Measurements from ENCODE around the gene PLN. TPM values are rescaled to one million over a fixed set of nuclear protein-coding genes. Genes with fewer than 3 reads are reported as not detected.
A peak's percentile ranks its signal among the peaks of the same experiment; 100 is the strongest.

PLN gene
- polyA plus RNA-seq, 3 donors = 0.28 TPM; not detected in 2

DNA sequence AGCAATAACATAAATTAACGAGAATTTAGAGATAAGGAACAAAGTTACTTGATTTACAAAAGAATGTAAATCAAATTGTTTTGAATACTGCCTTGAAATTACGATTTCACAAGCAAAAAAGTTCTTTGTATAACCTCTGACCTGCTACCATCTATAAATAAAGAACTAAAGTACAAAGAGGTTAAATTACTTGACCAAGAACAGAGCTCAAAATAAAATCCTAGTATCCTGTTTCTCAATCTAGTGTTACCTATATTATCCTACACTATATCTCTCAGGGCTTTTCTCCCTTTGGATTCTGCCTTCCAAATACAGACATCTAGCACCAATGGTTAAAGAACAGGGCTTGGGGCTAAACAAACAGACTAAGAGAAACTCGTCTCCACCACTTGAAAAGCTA is 43.8 kb downstream of the PLN start:
- no peak overlapping the region for H3K4me3 ChIP-seq (replicated peaks in 1 of 3; ENCODE audit: low read depth in 2 of 3, low read length in 3 of 3)
- H3K79me2 ChIP-seq (ENCODE audit: insufficient read depth, low read length) = peaks cover 30% of the 10 kb centered on the region
- H3K27ac ChIP-seq (ENCODE audit: low read depth in 1 of 2, low read length in 2 of 2) = no peak overlapping the region
- H3K9ac ChIP-seq (ENCODE audit: insufficient read depth, low read length, poor library complexity, severe bottlenecking) = no peak overlapping the region
- H3K9me3 ChIP-seq (replicated peaks in 1 of 2; ENCODE audit: control insufficient read depth in 1 of 2, insufficient read depth in 1 of 2, low read length in 2 of 2) = no peaks in the 10 kb centered on the region
- no peak overlapping the region for H2AFZ ChIP-seq (ENCODE audit: insufficient read depth, low read depth, low read length, poor library complexity, severe bottlenecking)
- H3K27me3 Mint-ChIP-seq (ENCODE audit: low read depth in 3 of 3) = peaks cover 0 to 2% (median 0%) of the 10 kb centered on the region in 3 donors
- H3K4me2 ChIP-seq (replicated peaks; ENCODE audit: extremely low read depth, low read length, poor library complexity, severe bottlenecking) = no peak overlapping the region
- no peak for DNase-seq
- H3K27me3 ChIP-seq (ENCODE audit: control insufficient read depth in 2 of 2, insufficient read depth in 2 of 2, low read length in 2 of 2) = no peaks in the 10 kb centered on the region
- WGBS (ENCODE audit: insufficient coverage) = no CpG with 5 or more reads among the region's 3 CpGs
- no peaks in the 10 kb centered on the region for H3K36me3 ChIP-seq (replicated peaks in 1 of 2; ENCODE audit: control insufficient read depth in 1 of 2, insufficient read depth in 2 of 2, low read length in 2 of 2)
- H4K20me1 ChIP-seq (ENCODE audit: insufficient read depth, low read length) = peaks cover 100% of the 10 kb centered on the region
- no peaks in the 10 kb centered on the region for H3K4me1 ChIP-seq (ENCODE audit: control insufficient read depth in 1 of 2, insufficient read depth in 2 of 2, low read length in 2 of 2)
- no peak overlapping the region for H3K27ac Mint-ChIP-seq
- TF ChIP-seq, protein P1, sequence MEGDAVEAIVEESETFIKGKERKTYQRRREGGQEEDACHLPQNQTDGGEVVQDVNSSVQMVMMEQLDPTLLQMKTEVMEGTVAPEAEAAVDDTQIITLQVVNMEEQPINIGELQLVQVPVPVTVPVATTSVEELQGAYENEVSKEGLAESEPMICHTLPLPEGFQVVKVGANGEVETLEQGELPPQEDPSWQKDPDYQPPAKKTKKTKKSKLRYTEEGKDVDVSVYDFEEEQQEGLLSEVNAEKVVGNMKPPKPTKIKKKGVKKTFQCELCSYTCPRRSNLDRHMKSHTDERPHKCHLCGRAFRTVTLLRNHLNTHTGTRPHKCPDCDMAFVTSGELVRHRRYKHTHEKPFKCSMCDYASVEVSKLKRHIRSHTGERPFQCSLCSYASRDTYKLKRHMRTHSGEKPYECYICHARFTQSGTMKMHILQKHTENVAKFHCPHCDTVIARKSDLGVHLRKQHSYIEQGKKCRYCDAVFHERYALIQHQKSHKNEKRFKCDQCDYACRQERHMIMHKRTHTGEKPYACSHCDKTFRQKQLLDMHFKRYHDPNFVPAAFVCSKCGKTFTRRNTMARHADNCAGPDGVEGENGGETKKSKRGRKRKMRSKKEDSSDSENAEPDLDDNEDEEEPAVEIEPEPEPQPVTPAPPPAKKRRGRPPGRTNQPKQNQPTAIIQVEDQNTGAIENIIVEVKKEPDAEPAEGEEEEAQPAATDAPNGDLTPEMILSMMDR (IDR thresholded peaks at IDR 0.05) = no peak
- intact Hi-C loops (cut with micrococcal nuclease) = no loop called here
- H3K4me1 Mint-ChIP-seq = peaks cover 6% of the 10 kb centered on the region
- H3K9me3 Mint-ChIP-seq = peaks cover under 1 to 7% (median 3%) of the 10 kb centered on the region in 7 donors
- peaks cover 13 to 18% of the 10 kb centered on the region in 2 donors for H3K36me3 Mint-ChIP-seq
- H3K4me3 Mint-ChIP-seq = no peak overlapping the region

- Histone ChIP-seq H3K4me1 (ENCODE audit: control insufficient read depth in 1 of 2, insufficient read depth in 2 of 2, low read length in 2 of 2) (no peaks in the 10 kb centered on the region), H3K79me2 (ENCODE audit: insufficient read depth, low read length) (peaks cover 29% of the 10 kb centered on the region), H3K36me3 (replicated peaks in 1 of 2; ENCODE audit: control insufficient read depth in 1 of 2, insufficient read depth in 2 of 2, low read length in 2 of 2) (no peaks in the 10 kb centered on the region), H3K4me2 (replicated peaks; ENCODE audit: extremely low read depth, low read length, poor library complexity, severe bottlenecking) (no peak overlapping the region), H4K20me1 (ENCODE audit: insufficient read depth, low read length) (peaks cover 98% of the 10 kb centered on the region), H3K4me3 (replicated peaks in 1 of 3; ENCODE audit: low read depth in 2 of 3, low read length in 3 of 3) (no peak overlapping the region), H2AFZ (ENCODE audit: insufficient read depth, low read depth, low read length, poor library complexity, severe bottlenecking) (no peak overlapping the region), H3K27ac (ENCODE audit: low read depth in 1 of 2, low read length in 2 of 2) (peak overlapping the region in 1 of 2 donors; percentile 44), H3K27me3 (ENCODE audit: control insufficient read depth in 2 of 2, insufficient read depth in 2 of 2, low read length in 2 of 2) (no peaks in the 10 kb centered on the region), H3K9me3 (replicated peaks in 1 of 2; ENCODE audit: control insufficient read depth in 1 of 2, insufficient read depth in 1 of 2, low read length in 2 of 2) (no peaks in the 10 kb centered on the region), H3K9ac (ENCODE audit: insufficient read depth, low read length, poor library complexity, severe bottlenecking) (no peak overlapping the region)
- peaks cover 2 to 9% (median 5%) of the 10 kb centered on the region in 7 donors for H3K9me3 Mint-ChIP-seq
- no peaks in the 10 kb centered on the region for H3K27me3 Mint-ChIP-seq (ENCODE audit: low read depth in 3 of 3)
- TF ChIP-seq, protein P1 (IDR thresholded peaks at IDR 0.05) = no peak
- peaks cover 6% of the 10 kb centered on the region for H3K4me1 Mint-ChIP-seq
- intact Hi-C loops (cut with micrococcal nuclease) = no loop called here
- WGBS (ENCODE audit: insufficient coverage) = no CpG with 5 or more reads among the region's 1 CpG
- H3K27ac Mint-ChIP-seq = peak overlapping the region in 5 of 7 donors; percentile 14 to 80 (median 50)
- H3K4me3 Mint-ChIP-seq = no peak overlapping the region
- DNase-seq = peak; percentile 9 to 26 (median 11)
- peaks cover 14% of the 10 kb centered on the region in 2 donors for H3K36me3 Mint-ChIP-seq
Observed at GRCh38 chr6:118594877-118595276, 46.8 kb downstream of the PLN start.

All from CD14-positive monocyte (primary cell).